ENCODE measurements around the gene RASGRP3.

The RASGRP3 gene

DNA sequence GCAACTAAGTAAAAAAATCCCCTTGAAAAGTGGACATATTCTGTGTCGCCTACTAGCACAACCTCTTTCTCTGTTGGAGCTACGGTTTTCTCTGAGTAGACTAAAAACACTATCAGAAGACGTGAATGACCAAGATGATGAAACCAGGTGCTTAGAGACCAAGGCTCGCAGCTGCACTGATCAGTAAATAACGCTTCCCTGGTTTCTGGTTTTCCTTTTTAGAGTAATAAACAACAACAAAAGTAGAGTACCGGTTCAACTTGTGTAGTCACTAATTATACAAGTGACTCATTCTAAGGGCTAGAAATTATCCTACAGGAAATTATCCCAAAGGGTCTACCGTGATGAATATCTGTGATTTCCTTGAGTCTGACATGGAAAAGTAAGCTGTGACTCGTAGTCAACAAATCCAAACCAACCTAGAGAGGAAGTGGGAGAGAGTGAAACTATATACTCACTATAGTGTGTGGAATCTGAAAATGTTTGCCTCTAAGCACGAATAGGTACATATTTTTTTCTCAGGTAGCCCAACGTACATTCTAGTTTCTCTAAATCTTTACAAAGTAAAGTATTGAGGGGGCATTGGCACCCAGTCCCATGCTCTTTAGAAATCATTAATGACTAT is 17.8 kb downstream of the RASGRP3 start:
- DNase-seq = no peak

DNA sequence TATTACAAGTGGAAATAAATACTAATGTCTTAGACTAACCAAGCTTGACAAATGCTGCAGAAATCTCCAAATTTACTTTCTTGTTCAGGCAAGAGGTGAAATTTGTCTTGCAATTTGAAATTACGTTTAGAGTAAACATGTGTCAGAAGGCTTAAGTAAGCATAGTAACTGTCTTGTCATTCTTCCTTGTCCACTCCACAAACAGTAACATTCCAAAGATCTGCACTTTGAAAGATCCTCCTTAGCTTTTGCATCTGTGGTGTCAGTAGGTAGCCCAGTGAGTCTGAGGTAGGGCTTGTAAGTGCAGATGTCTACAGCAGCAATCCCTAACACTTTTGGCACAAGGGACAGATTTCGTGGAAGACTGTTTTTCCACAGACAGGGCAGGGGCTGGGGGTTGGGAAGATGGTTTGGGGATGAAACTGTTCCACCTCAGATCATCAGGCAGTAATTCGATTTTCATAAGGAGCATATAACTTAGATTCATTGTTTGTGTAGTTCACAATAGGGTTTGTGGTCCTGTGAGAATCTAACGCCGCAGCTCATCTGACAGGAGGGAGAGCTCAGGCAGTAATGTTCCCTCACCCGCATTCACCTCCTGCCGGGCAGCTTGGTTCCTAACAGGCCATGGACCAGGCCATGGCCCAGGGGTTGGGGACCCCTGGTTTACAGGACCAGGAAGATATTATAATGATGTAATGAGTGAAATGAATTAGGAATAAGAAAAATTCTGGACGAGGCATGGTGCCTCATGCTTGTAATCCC is 18.6 kb downstream of the RASGRP3 start:
- DNase-seq = no peak

DNA sequence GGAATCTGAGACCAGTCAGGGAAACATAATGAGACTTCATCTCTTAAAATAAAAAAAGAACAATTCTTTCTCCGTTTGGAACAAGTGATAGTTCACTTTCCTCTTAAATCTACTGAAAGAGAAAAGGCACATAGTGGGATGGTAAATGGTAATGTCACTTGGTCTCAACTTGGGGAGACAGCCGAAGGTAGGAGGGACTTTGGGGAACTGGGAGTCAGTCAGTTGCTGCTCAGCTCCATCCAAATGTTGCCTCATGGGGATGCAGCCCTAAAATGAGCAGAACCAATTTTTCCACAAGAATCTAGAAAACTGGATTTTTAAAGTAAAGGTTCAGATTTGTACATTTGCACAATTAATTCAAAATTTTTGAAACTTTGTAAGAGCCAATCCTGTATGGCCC is 19.2 kb downstream of the RASGRP3 start:
- no peak for DNase-seq

DNA sequence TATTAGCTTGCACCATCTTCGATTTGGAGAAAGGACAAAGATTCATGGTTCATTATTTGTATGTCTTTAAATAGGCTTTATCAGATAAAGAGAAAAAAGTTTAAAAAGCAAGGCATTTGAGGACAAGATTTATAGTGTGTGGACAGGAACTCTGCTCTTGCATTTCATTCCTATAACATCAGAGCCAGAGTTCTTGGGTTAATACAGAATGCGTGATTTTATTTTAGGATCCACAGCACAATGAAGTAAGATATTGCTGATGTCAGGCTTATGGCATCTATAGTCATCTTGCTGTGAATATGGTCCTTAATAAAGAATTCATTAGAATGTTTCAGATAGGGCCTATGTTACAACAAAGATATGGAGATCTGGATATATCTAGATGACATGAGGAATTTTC is 19.7 kb downstream of the RASGRP3 start:
- no peak for DNase-seq

DNA sequence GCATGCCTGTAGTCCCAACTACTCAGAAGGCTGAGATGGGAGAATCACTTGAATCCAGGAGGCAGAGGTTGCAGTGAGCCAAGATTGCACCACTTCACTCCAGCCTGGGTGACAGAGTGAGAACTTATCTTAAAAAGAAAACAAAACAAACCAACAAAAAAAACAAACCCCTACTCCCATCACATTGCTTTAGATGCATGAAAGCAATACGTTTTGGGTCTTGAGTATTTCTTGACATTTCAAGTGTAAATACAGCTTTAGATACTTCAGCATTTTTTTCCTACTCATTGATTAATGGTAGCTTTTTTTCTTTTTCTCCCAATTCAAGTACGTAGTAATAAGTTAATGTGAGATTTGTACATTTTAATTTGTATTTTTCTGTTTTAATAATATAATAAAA is 20.3 kb downstream of the RASGRP3 start:
- DNase-seq = no peak

DNA sequence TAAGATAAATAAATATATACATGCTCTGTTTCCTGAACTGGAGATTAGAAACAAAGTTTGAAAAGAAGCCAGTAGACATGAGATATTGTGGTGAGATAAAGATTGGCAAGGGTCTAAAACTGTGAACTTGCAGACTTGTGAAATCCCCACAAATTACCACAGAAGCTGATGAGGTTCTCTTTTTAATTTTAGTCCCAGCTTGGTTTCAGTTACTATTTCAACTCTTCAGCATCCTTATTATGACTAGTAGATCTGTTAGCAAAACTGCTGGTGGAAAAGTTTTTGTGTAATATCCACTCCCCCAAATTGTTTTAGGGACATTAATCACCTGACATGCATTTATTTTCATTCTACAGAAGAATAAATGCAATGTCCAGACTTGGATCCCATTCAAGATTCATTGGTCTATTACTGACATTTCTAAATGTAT is 20.8 kb downstream of the RASGRP3 start:
- no peak for DNase-seq

DNA sequence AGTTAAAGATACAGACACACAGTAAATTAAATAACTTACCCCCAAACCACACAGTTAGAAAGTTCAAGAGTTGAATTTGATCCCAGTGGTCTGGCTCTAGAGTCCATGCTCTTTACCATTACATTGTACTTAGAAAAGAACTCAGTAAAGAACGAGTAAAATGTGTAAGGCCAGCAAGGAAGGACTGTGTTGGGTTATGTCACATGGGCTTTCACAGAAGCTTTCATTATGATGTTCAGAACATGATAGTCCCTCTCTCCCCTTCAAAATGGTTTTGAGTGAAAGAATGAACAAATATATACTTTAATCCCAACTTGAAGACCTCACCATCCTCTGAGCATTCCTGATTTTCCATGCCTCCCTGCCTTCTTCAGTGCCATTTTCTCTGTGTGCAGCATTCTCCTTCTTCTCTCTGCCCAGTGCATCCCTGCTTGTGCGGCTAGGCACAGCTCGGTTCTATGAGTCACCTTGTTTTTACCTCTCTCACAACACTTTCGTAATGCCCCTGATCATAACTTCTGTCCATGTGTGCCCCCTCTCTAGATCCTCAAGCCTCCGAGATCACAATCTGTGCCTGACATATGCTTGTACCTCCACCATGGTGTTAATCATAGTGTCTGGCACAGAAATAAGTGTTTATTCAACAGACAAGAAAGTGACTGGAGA is 22.0 kb downstream of the RASGRP3 start:
- no peak for DNase-seq

DNA sequence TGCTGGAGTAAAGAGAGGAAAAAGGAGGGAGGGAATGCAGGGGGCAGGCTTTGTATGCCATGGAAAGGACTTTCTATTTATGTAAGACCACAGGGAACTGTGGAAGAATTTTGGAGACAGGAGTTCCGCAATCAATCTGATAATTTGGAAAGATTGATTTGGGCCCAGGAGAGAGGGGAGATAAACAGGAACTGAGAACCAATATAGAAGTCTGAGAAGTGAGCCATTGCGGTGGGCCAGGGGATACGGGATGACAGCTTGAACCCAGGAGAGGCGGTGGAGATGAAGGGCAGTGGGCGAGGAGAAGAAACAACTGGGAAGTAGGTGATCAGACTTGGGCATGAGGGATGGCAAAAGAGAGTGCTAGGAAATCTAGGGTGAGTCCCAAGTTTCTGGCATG is 23.7 kb downstream of the RASGRP3 start:
- no peak for DNase-seq

DNA sequence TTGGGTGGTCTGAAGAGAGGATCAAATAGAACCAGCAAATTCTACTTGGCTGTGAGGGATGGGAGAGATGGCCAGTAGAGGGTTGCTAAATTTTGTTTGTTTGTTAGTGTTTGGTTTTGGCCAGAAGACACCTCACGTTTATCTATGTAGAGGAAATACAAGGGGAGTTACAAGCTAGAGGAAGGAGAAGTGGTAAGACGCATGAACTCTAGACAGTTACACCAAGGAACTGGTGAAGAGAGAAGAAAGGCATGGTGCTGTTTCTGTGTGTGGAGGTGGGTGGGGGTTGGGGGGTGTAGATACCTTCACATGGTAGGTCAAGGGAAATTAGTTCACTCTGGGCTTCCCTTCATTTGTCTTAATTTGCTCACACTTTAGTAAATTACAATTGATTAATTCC is 25.6 kb downstream of the RASGRP3 start:
- no peak for DNase-seq

DNA sequence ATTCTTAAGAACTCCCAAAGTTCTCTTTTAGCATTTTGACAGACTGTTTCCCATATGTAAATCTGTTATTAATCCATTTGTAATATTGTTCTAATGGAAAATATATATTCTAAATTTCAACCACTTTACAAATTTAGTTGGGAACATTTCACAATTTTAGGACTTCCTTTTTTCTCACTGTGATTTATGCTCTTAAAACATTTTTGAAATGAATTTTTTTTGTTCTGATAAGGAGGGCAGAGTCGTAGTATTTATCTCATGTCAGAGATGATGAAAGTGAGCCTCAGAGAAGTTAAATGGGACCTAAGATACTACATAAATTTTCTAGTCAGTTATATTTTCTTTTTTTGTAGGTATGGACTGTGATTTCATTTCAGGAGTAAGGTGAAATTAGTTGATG is 26.6 kb downstream of the RASGRP3 start:
- DNase-seq = no peak

DNA sequence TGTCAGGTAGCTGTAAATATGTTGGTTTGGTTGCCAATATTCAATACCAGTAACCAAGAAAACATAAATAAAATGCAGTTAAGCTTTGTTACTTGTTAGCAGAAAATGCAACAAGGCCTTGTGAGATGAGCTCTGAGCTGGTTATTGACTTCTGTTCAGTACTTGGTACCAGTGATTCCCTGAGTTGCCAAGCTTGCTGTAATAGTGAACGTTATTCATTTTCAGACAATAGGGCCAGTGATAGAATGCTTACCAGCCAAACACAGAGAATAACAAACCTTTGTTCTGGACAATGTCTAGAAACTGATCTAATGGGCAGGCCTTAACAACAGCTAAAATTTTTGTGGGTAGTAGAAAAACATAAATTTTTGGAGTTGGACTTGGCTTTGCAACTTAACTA is 29.5 kb downstream of the RASGRP3 start:
- no peak for DNase-seq

DNA sequence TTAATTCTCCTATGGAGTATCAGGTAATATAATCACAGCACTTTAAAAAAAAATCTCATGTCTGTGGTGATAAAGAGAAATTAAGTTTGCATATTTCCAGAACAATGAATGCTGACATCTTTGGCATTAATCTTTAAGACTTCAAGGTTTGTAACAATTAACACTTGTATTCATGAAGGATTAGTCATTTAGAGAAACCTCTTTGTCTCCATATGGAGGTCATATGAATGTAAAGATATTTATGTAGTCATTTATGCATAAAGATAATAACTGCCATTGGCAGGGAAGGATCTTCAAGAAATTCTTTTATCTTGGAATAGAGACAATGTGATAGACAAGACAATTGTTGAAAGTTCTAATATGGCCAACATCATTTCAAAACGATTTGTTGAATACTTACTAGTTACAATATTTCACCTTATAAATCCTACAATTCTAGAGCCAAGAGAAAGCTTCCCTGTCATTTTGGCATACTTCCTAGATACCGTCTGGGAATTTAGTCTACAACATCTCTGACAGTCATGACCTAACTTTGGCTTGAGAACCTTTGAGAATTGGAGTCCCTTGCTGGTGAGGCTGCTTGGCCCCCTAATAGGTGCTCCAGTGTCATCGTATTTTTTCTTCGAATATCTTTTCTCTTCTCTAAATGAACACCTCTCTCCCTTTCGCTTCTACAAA is 33.6 kb downstream of the RASGRP3 start:
- no peak for DNase-seq

DNA sequence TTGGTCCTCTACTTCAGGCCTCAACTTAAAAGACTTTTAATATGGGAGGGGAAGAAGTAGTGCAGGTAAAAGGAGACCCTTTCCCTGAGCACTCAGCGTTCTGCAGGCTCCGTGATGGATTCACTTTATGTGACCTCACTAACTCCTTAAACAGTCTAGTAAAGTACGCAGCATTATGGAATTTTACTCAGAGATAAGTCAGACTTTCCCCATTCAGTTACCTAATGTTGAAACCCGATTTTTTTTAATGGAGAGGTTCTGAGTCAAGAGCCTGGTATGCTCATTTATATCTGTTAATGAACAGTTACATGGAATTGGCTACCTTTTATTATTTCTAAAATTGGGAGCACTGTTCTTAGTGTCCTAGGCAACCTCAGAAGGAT is 34.1 kb downstream of the RASGRP3 start:
- DNase-seq = no peak

DNA sequence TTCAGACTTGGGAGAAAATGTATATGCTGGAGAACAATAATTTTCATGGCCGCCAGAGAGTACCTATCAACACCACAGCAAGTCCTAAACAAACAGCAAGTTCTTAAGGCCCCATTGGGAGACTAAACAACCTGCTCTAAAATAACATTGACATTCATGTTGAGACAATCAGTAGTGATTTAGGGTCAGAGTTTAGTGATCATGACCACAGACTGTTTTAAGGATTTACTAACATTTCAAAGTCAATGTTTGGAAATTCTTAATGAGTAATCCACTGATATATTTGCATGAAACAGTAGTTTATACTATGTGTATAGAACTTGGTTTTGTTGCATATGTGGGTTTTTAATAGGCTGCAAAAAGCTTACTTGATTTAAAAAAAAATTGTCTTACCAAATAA is 34.7 kb downstream of the RASGRP3 start:
- no peak for DNase-seq

DNA sequence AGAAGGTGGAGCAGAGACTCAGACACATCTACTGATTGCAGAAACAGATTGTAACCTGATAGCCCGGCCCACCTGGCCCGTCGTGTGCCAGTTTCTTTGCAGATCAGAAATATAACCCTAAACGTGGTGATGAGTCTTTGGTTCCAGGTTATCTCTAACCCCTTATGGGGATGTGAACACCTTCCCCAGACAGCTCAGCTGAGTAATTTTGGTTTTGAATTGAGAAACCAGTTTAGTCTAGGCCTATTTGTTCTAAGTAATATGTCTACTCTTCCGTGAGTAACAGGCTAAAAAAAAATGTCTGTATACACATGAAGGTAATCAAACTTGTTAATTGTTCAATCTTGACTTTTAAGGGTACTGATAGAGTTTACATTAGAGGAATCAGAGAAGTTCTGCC is 35.7 kb downstream of the RASGRP3 start:
- no peak for DNase-seq

DNA sequence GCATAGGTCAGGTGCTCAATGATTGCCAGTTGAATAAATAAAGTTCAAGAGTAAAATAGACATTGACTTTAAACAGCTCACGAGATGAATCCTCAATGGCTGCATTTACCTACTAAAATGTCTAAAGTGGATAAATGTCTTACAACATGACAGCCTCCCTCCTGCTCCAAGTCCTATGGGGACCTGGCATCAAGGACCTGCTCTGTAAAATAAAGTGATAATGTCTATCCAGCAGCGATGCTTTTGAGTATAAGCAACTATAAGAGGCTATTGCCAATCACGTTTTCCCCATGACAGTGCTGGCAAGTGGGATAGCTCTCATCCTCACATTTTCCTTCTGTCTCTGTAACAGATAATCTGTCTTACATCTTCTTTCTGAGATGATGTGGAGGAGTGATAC is 37.0 kb downstream of the RASGRP3 start:
- no peak for DNase-seq

DNA sequence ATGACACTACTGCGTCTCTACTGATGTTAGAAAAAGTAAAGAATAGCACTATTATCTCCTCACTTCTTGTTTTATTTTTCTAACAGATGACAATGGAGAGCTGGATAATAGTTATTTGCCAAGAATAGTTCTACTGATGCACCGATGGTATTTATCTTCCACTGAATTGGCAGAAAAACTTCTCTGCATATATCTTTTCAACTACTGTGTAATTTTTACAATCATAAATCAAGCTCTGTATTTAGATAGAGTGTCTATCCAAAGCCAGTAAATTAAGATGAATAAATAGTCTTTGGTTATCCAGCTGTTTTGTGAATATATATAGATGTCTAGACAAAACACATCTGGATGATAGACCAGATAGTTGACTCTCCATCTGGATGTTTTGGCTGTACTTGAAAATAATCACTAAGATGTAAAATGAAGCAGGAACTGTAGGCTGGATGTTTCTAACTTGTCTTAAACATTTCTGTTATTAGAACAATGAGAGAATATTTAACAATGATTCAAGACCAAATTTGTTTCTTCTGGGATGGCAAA is 40.1 kb downstream of the RASGRP3 start:
- no peak for DNase-seq

DNA sequence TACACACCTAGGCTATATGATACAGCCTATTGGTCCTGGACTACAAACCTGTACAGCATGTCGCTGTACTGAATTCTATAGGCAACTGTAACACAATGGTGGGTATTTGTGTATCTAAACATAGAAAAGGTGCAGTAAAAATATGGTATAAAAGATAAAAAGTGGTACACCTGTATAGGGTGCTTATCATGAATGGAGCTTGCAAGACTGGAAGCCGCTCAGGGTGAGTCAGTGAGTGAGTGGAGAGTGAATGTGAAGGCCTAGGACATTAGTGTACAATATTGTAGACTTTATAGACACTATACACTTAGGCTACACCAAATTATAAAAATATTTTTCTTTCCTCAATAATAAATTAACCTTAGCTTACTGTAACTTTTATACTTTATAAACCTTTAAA is 41.8 kb downstream of the RASGRP3 start:
- no peak for DNase-seq

DNA sequence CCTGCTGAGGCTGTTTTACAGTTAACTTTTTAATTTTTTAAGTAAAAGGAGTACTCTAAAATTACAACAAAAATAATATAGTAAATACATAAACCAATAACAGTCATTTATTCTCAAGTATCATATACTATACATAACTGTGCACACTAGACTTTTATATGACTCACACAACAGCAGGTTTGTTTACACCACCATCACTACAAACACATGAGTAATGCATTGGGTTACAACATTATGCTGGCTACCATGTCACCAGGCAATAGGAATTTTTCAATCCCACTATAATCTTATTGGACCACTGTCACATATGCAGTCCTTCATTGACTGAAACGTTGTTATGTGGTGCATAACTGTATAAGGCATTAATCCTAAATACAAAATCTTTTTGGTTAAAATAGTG is 42.5 kb downstream of the RASGRP3 start:
- no peak for DNase-seq

DNA sequence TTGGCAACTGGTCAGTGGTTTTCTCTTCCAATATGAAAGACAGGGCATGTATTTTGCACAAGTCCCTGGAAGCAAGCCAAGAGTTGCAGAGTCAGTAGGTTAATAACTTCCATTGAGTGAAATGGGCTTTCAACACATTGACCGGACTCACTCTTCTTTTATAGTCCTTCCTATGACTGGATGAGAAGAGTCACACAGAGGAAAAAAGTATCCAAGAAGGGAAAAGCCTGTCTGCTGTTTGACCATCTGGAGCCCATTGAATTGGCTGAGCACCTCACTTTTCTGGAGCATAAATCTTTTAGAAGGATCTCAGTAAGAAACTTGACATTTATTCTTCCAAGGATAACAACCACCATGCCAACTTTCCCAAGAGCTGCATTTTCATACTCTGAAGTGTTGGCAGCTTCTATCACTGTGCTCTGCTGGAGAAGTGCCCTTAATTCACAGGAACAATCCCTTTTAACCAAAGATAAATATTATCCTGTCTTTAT is 45.4 kb downstream of the RASGRP3 start:
- DNase-seq = no peak

DNA sequence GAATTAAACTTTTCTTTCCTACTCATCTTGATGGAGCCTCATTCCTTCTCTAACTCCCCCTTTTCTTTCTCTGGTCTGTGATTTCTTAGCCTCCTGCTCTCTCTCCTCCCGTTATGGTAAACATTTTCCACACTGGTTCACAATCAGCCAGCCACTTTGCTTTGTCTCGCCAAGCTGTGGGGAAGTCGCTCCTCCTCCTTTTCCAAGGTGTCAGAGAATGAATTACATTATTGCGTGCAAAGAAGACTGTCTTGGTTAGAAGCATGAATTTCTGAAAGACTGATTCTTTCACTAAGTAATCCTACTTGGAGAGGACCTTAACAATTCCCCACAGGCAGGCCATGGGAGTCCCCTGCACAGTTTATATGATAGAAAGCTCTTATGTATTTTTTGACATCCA is 46.1 kb downstream of the RASGRP3 start:
- DNase-seq = no peak

DNA sequence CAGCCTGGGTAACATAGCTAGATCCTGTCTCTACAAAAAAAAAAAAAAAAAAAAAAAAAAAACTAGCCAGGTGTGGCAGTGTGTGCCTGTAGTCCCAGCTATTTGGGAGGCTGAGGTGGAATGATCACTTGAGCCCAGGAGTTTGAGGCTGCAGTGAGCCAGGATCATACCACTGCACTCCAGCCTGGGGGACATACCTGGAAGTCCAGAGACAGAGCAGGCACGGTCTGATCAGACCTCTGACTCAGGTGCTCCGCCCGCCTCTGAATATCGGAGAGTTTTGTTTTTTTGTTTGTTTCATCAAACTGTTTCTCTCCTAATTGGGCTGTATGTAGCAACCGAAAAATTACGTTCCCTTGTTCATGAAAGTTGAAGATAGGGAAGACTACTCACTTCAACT is 49.2 kb downstream of the RASGRP3 start:
- DNase-seq = no peak

DNA sequence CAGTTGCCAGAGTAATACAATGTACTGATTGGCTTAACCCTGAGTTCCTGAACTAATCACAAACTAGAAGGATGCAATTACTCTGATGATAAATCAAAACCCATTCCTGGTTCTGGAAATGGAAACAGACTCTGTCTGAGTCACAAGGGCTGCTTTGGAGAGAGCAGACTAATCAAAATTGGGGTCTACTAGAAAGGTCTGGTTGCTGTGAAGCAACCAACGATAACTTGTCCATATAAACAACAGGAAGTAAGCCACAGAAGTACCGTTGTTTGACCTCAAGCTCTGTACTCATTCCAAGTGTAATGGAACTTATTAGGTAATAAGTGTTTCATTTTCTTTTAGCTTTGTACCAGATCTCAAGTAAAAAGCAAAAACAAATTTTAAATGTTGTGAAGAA is 49.7 kb downstream of the RASGRP3 start:
- DNase-seq = no peak

Data from NCI-H2107 (cell line).